NCI-H1105 (cell line): Measurements from ENCODE around the gene MS4A15.
"Not testable (repeated sequence)": the region's sequence is repeated elsewhere in the genome, so short reads cannot be mapped to it uniquely, and the experiment has no call there.

Source experiments
- DNase-seq: peaks from one replicate; lab custom pipeline; 2025; lab: John Stamatoyannopoulos, UW

The MS4A15 gene

GRCh38 chr11:60809249-60809648 lies 52.6 kb downstream of the MS4A15 start:
- DNase-seq: no peak

GRCh38 chr11:60809691-60810090 lies 53.0 kb downstream of the MS4A15 start:
- DNase-seq: no peak

- DNase-seq: no peak
Measured at GRCh38 chr11:60810151-60810550, 53.5 kb downstream of the MS4A15 start.

- DNase-seq: no peak
Measured at GRCh38 chr11:60810569-60810968, 53.9 kb downstream of the MS4A15 start.

- DNase-seq: no peak
Measured at GRCh38 chr11:60813324-60813723, 56.7 kb downstream of the MS4A15 start.

GRCh38 chr11:60814112-60814511 lies 57.4 kb downstream of the MS4A15 start:
- DNase-seq: no peak

GRCh38 chr11:60816590-60817157 lies 60.0 kb downstream of the MS4A15 start:
- DNase-seq: no peak

- no peak for DNase-seq
Measured at GRCh38 chr11:60818057-60818456, 61.4 kb downstream of the MS4A15 start.

GRCh38 chr11:60821827-60822599 lies 65.3 kb downstream of the MS4A15 start:
- no peak for DNase-seq

- DNase-seq: not testable (repeated sequence)
Measured at GRCh38 chr11:60823745-60824306, 67.2 kb downstream of the MS4A15 start.

- no peak for DNase-seq
Measured at GRCh38 chr11:60825118-60825517, 68.5 kb downstream of the MS4A15 start.

- no peak for DNase-seq
Measured at GRCh38 chr11:60825790-60826189, 69.1 kb downstream of the MS4A15 start.
